PFSK-1 (cell line): ENCODE measurements around the gene DIPK1B.

Experiments
- POLR2AphosphoS5 ChIP-seq: IDR thresholded peaks from 2 replicates; pipeline ENCODE4 v1.6.1; 2012; ENCODE audit warnings: low read depth, mild to moderate bottlenecking, control low read depth, low read length, moderate library complexity
- TAF1 ChIP-seq: IDR thresholded peaks from 2 replicates; pipeline ENCODE4 v1.6.1; 2012; ENCODE audit warnings: low read length, control low read depth, borderline replicate concordance; ENCODE audit not compliant: insufficient read depth

- TF ChIP-seq TAF1 (no peak), POLR2AphosphoS5 (peak; percentile 58)
These were observed 25.3 kb upstream of the DIPK1B start, which contains the start of gene AGPAT2 for GRCh38 chr9:136686794-136687711.
